Cortex of kidney (tissue), 1 donor: ENCODE measurements around the gene ACTL10.
"Not testable (repeated sequence)": the region's sequence is repeated elsewhere in the genome, so short reads cannot be mapped to it uniquely, and the experiment has no call there.

Experiments used
- DNase-seq: peaks from one replicate; lab custom pipeline; 2025; lab: John Stamatoyannopoulos, UW

ACTL10 gene

GRCh38 chr20:33666293-33667244, at the start of gene ACTL10:
Gene ACTL10, plus strand, starts transcription at chr20:33666943. Its CDS starts 555 bp downstream, at chr20:33667498.
- DNase-seq, result peak; percentile 27

GRCh38 chr20:33621717-33622400, 44.9 kb upstream of the ACTL10 start:
- DNase-seq, result no peak

GRCh38 chr20:33622705-33623365, 43.9 kb upstream of the ACTL10 start:
- no peak for DNase-seq

- DNase-seq, result no peak
Observed at GRCh38 chr20:33624399-33624798, 42.3 kb upstream of the ACTL10 start.

- DNase-seq, result no peak
Observed at GRCh38 chr20:33626190-33626589, 40.6 kb upstream of the ACTL10 start.

- no peak for DNase-seq
Observed at GRCh38 chr20:33627577-33628216, 39.0 kb upstream of the ACTL10 start.

- DNase-seq, result no peak
Observed at GRCh38 chr20:33629533-33629932, 37.2 kb upstream of the ACTL10 start.

- DNase-seq, result no peak
Observed at GRCh38 chr20:33629979-33630378, 36.8 kb upstream of the ACTL10 start.

GRCh38 chr20:33630507-33630906, 36.2 kb upstream of the ACTL10 start:
- no peak for DNase-seq

- DNase-seq, result not testable (repeated sequence)
Observed at GRCh38 chr20:33631910-33632309, 34.8 kb upstream of the ACTL10 start.

GRCh38 chr20:33635341-33635740, 31.4 kb upstream of the ACTL10 start:
- no peak for DNase-seq

- DNase-seq, result no peak
Observed at GRCh38 chr20:33636776-33637175, 30.0 kb upstream of the ACTL10 start.

- DNase-seq, result no peak
Observed at GRCh38 chr20:33640287-33640686, 26.5 kb upstream of the ACTL10 start.

GRCh38 chr20:33644313-33645071, 22.3 kb upstream of the ACTL10 start:
- no peak for DNase-seq

- no peak for DNase-seq
Observed at GRCh38 chr20:33645072-33645358, 21.7 kb upstream of the ACTL10 start.

- DNase-seq, result no peak
Observed at GRCh38 chr20:33645396-33645795, 21.3 kb upstream of the ACTL10 start.

GRCh38 chr20:33646191-33646590, 20.6 kb upstream of the ACTL10 start:
- DNase-seq, result no peak

GRCh38 chr20:33646959-33647602, 19.7 kb upstream of the ACTL10 start:
- DNase-seq, result not testable (repeated sequence)

GRCh38 chr20:33647603-33648395, 18.9 kb upstream of the ACTL10 start:
- DNase-seq, result no peak

- DNase-seq, result no peak
Observed at GRCh38 chr20:33648396-33649004, 18.2 kb upstream of the ACTL10 start.
